SK-N-MC (cell line): ENCODE measurements around the gene ANTXR2.
A peak's percentile ranks its signal among the peaks of the same experiment; 100 is the strongest.

Source experiments
- EZH2 ChIP-seq: fragments of 200-600 bp; sonication (generic); IDR thresholded peaks from one replicate; pipeline ENCODE4 v1.6.1; 2017; ENCODE audit warnings: antibody characterized with exemption
- FOXP2 ChIP-seq: optimal IDR thresholded peaks from 2 replicates; pipeline ENCODE3; 2011; ENCODE audit warnings: mild to moderate bottlenecking, moderate library complexity; ENCODE audit not compliant: insufficient read depth; ENCODE audit errors: extremely low read length, control extremely low read depth
- POLR2AphosphoS5 ChIP-seq: IDR thresholded peaks from 2 replicates; pipeline ENCODE4 v1.6.1; 2012; ENCODE audit warnings: mild to moderate bottlenecking, low read depth, low read length, borderline replicate concordance

- TF ChIP-seq EZH2 (no peak), POLR2AphosphoS5 (peak; percentile 74; the same call in 1 of the 2 replicates), FOXP2 (peak; percentile 61)
Observed at GRCh38 chr4:80006935-80007744, 65.9 kb downstream of the ANTXR2 start.
